ENCODE data around the gene RCBTB2. TPM values are rescaled to one million over a fixed set of nuclear protein-coding genes. Genes with fewer than 3 reads are reported as not detected.

Gene RCBTB2
- total RNA-seq, 1 experiment from 2014 or later = 11.7 TPM

- Mint-ChIP-seq H3K36me3 (ENCODE audit: insufficient read depth in 1 of 3, low read depth in 3 of 3) (peaks cover 0 to 5% (median 5%) of the 10 kb centered on the region in 3 experiments; a peak in 3 of 7 replicates), H3K4me1 (no peaks in the 10 kb centered on the region), H3K27ac (peak overlapping the region in 1 of 3 experiments; percentile 88; a peak in 1 of 7 replicates), H3K27me3 (ENCODE audit: low read depth) (no peaks in the 10 kb centered on the region), H3K4me3 (no peak overlapping the region), H3K9me3 (no peaks in the 10 kb centered on the region; a peak in 1 of 5 replicates)
- Histone ChIP-seq H3K4me1 (ENCODE audit: insufficient read depth, low read length) (no peaks in the 10 kb centered on the region; the same call in 1 of the 2 replicates), H2BK5ac (ENCODE audit: insufficient read length, low read length) (no peak overlapping the region), H4K91ac (ENCODE audit: insufficient read length, low read depth, low read length) (no peak overlapping the region), H3K4me2 (ENCODE audit: insufficient read depth, insufficient read length, low read length) (no peak overlapping the region), H3T11ph (ENCODE audit: low read length) (no peak overlapping the region), H4K20me1 (ENCODE audit: control insufficient read depth, insufficient read depth, insufficient read length) (no peaks in the 10 kb centered on the region), H3K23me2 (ENCODE audit: insufficient read length, low read depth, low read length, poor library complexity, severe bottlenecking) (no peaks in the 10 kb centered on the region), H2BK12ac (ENCODE audit: insufficient read length, low read depth, low read length) (no peak overlapping the region), H2AFZ (ENCODE audit: low read length) (no peak overlapping the region), H4K5ac (ENCODE audit: insufficient read length, low read depth, low read length) (no peak overlapping the region), H3K23ac (ENCODE audit: insufficient read length, low read depth, low read length) (no peak overlapping the region), H2BK120ac (ENCODE audit: low read depth, low read length, poor library complexity, severe bottlenecking) (no peak overlapping the region), H3K18ac (ENCODE audit: insufficient read length, low read depth, low read length) (no peak overlapping the region), H3K4ac (ENCODE audit: low read depth, low read length) (no peak overlapping the region), H2BK15ac (ENCODE audit: low read depth, low read length) (no peak overlapping the region), H3K14ac (ENCODE audit: insufficient read depth, low read length) (no peak overlapping the region), H3K79me2 (ENCODE audit: insufficient read depth, low read length) (no peaks in the 10 kb centered on the region), H3K56ac (ENCODE audit: insufficient read length, low read depth, low read length) (no peak overlapping the region), H3K27me3 (ENCODE audit: insufficient read depth, low read length) (no peaks in the 10 kb centered on the region), H3K9me3 (ENCODE audit: control insufficient read depth, low read depth, low read length) (no peaks in the 10 kb centered on the region), H2AK5ac (ENCODE audit: insufficient read length, low read length) (no peak overlapping the region), H3K9ac (ENCODE audit: extremely low read depth, insufficient read length, low read length) (no peak overlapping the region), H3K79me1 (ENCODE audit: insufficient read depth, low read depth, low read length, poor library complexity, severe bottlenecking) (no peaks in the 10 kb centered on the region), H2BK20ac (ENCODE audit: low read depth, low read length, poor library complexity, severe bottlenecking) (no peak overlapping the region), H4K8ac (replicated peaks; ENCODE audit: insufficient read length, low read depth, low read length) (no peak overlapping the region), H3K27ac (ENCODE audit: insufficient read length, low read depth, low read length) (no peak overlapping the region)
- no CpG with 5 or more reads among the region's 6 CpGs for WGBS (ENCODE audit: extremely low coverage, insufficient read length, low lambda C conversion rate)
- TF ChIP-seq, protein P1, sequence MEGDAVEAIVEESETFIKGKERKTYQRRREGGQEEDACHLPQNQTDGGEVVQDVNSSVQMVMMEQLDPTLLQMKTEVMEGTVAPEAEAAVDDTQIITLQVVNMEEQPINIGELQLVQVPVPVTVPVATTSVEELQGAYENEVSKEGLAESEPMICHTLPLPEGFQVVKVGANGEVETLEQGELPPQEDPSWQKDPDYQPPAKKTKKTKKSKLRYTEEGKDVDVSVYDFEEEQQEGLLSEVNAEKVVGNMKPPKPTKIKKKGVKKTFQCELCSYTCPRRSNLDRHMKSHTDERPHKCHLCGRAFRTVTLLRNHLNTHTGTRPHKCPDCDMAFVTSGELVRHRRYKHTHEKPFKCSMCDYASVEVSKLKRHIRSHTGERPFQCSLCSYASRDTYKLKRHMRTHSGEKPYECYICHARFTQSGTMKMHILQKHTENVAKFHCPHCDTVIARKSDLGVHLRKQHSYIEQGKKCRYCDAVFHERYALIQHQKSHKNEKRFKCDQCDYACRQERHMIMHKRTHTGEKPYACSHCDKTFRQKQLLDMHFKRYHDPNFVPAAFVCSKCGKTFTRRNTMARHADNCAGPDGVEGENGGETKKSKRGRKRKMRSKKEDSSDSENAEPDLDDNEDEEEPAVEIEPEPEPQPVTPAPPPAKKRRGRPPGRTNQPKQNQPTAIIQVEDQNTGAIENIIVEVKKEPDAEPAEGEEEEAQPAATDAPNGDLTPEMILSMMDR (conservative IDR thresholded peaks at IDR 0.05) = no peak
- DNase-seq = no peak
These were observed 17.1 kb downstream of the RCBTB2 start for GRCh38 chr13:48515732-48516131.

Data from H9 (cell line).